ENCODE results near the gene SMO.
"Not testable (repeated sequence)": the region's sequence is repeated elsewhere in the genome, so short reads cannot be mapped to it uniquely, and the experiment has no call there.

The SMO gene

GRCh38 chr7:129173861-129174260 lies 14.6 kb upstream of the SMO start:
- not testable (repeated sequence) for H3K9me3 ChIP-seq (ENCODE audit: control insufficient read depth, low read depth, low read length); H3K27me3 ChIP-seq (ENCODE audit: control insufficient read depth, insufficient read depth, low read length); H3K27ac ChIP-seq (ENCODE audit: low read length); H3K9ac ChIP-seq (ENCODE audit: low read length); H3K36me3 ChIP-seq (ENCODE audit: control insufficient read depth, low read depth, low read length); H3K4me3 ChIP-seq (ENCODE audit: low read length)
- H3K4me1 ChIP-seq (ENCODE audit: control insufficient read depth, low read depth, low read length) = peaks cover 16% of the 10 kb centered on the region

GRCh38 chr7:129176916-129177710 lies 11.3 kb upstream of the SMO start:
- no peak overlapping the region for H3K4me3 ChIP-seq (ENCODE audit: low read length)
- no peaks in the 10 kb centered on the region for H3K4me1 ChIP-seq (ENCODE audit: control insufficient read depth, low read depth, low read length)
- no peaks in the 10 kb centered on the region for H3K27me3 ChIP-seq (ENCODE audit: control insufficient read depth, insufficient read depth, low read length)
- H3K36me3 ChIP-seq (ENCODE audit: control insufficient read depth, low read depth, low read length) = no peaks in the 10 kb centered on the region
- H3K9ac ChIP-seq (ENCODE audit: low read length) = no peak overlapping the region
- no peak overlapping the region for H3K27ac ChIP-seq (ENCODE audit: low read length)
- H3K9me3 ChIP-seq (ENCODE audit: control insufficient read depth, low read depth, low read length) = no peaks in the 10 kb centered on the region

- H3K9ac ChIP-seq (ENCODE audit: low read length) = no peak overlapping the region
- H3K36me3 ChIP-seq (ENCODE audit: control insufficient read depth, low read depth, low read length) = no peaks in the 10 kb centered on the region
- H3K4me3 ChIP-seq (ENCODE audit: low read length) = no peak overlapping the region
- peaks cover 21% of the 10 kb centered on the region for H3K27me3 ChIP-seq (ENCODE audit: control insufficient read depth, insufficient read depth, low read length)
- no peak overlapping the region for H3K27ac ChIP-seq (ENCODE audit: low read length)
- H3K9me3 ChIP-seq (ENCODE audit: control insufficient read depth, low read depth, low read length) = no peaks in the 10 kb centered on the region
- peaks cover 8% of the 10 kb centered on the region for H3K4me1 ChIP-seq (ENCODE audit: control insufficient read depth, low read depth, low read length)
These were observed 3.3 kb upstream of the SMO start for GRCh38 chr7:129184981-129185670.

GRCh38 chr7:129186749-129187260 lies 1.6 kb upstream of the SMO start:
- Histone ChIP-seq H3K27ac (ENCODE audit: low read length) (no peak overlapping the region), H3K9me3 (ENCODE audit: control insufficient read depth, low read depth, low read length) (no peaks in the 10 kb centered on the region), H3K9ac (ENCODE audit: low read length) (no peak overlapping the region), H3K27me3 (ENCODE audit: control insufficient read depth, insufficient read depth, low read length) (peaks cover 22% of the 10 kb centered on the region), H3K4me1 (ENCODE audit: control insufficient read depth, low read depth, low read length) (peaks cover 12% of the 10 kb centered on the region), H3K4me3 (ENCODE audit: low read length) (no peak overlapping the region), H3K36me3 (ENCODE audit: control insufficient read depth, low read depth, low read length) (no peaks in the 10 kb centered on the region)

- Histone ChIP-seq H3K4me1 (ENCODE audit: control insufficient read depth, low read depth, low read length) (peaks cover 12% of the 10 kb centered on the region), H3K9me3 (ENCODE audit: control insufficient read depth, low read depth, low read length) (no peaks in the 10 kb centered on the region), H3K27ac (ENCODE audit: low read length) (no peak overlapping the region), H3K36me3 (ENCODE audit: control insufficient read depth, low read depth, low read length) (no peaks in the 10 kb centered on the region), H3K4me3 (ENCODE audit: low read length) (peak overlapping the region; percentile 85), H3K9ac (ENCODE audit: low read length) (peak overlapping the region; percentile 89), H3K27me3 (ENCODE audit: control insufficient read depth, insufficient read depth, low read length) (peaks cover 22% of the 10 kb centered on the region)
These were observed 607 bp upstream of the SMO start for GRCh38 chr7:129187681-129188371.

- Histone ChIP-seq H3K27ac (ENCODE audit: low read length) (peak overlapping the region; percentile 13), H3K36me3 (ENCODE audit: control insufficient read depth, low read depth, low read length) (no peaks in the 10 kb centered on the region)
These were observed 643 bp downstream of the SMO start for GRCh38 chr7:129188892-129189660.

GRCh38 chr7:129189661-129190310 lies 1.4 kb downstream of the SMO start:
- Histone ChIP-seq H3K36me3 (ENCODE audit: control insufficient read depth, low read depth, low read length) (no peaks in the 10 kb centered on the region), H3K27ac (ENCODE audit: low read length) (no peak overlapping the region), H3K9me3 (ENCODE audit: control insufficient read depth, low read depth, low read length) (no peaks in the 10 kb centered on the region), H3K4me3 (ENCODE audit: low read length) (peak overlapping the region; percentile 85), H3K9ac (ENCODE audit: low read length) (peak overlapping the region; percentile 89), H3K27me3 (ENCODE audit: control insufficient read depth, insufficient read depth, low read length) (peaks cover 22% of the 10 kb centered on the region), H3K4me1 (ENCODE audit: control insufficient read depth, low read depth, low read length) (peaks cover 12% of the 10 kb centered on the region)

More at GRCh38 chr7:129188892-129189660, 643 bp downstream of the SMO start:
- Histone ChIP-seq H3K4me3 (ENCODE audit: low read length) (peak overlapping the region; percentile 85), H3K27me3 (ENCODE audit: control insufficient read depth, insufficient read depth, low read length) (peaks cover 22% of the 10 kb centered on the region), H3K9ac (ENCODE audit: low read length) (peak overlapping the region; percentile 89), H3K9me3 (ENCODE audit: control insufficient read depth, low read depth, low read length) (no peaks in the 10 kb centered on the region), H3K4me1 (ENCODE audit: control insufficient read depth, low read depth, low read length) (peaks cover 12% of the 10 kb centered on the region)

GRCh38 chr7:129191272-129191671 lies 2.8 kb downstream of the SMO start:
- H3K27me3 ChIP-seq (ENCODE audit: control insufficient read depth, insufficient read depth, low read length) = peaks cover 22% of the 10 kb centered on the region
- no peak overlapping the region for H3K9ac ChIP-seq (ENCODE audit: low read length)
- peaks cover 12% of the 10 kb centered on the region for H3K4me1 ChIP-seq (ENCODE audit: control insufficient read depth, low read depth, low read length)
- H3K9me3 ChIP-seq (ENCODE audit: control insufficient read depth, low read depth, low read length) = no peaks in the 10 kb centered on the region
- H3K4me3 ChIP-seq (ENCODE audit: low read length) = no peak overlapping the region
- no peaks in the 10 kb centered on the region for H3K36me3 ChIP-seq (ENCODE audit: control insufficient read depth, low read depth, low read length)
- H3K27ac ChIP-seq (ENCODE audit: low read length) = no peak overlapping the region

- peaks cover 6% of the 10 kb centered on the region for H3K4me1 ChIP-seq (ENCODE audit: control insufficient read depth, low read depth, low read length)
- H3K4me3 ChIP-seq (ENCODE audit: low read length) = no peak overlapping the region
- no peak overlapping the region for H3K9ac ChIP-seq (ENCODE audit: low read length)
- peaks cover 6% of the 10 kb centered on the region for H3K27me3 ChIP-seq (ENCODE audit: control insufficient read depth, insufficient read depth, low read length)
- peaks cover 6% of the 10 kb centered on the region for H3K36me3 ChIP-seq (ENCODE audit: control insufficient read depth, low read depth, low read length)
- no peaks in the 10 kb centered on the region for H3K9me3 ChIP-seq (ENCODE audit: control insufficient read depth, low read depth, low read length)
- no peak overlapping the region for H3K27ac ChIP-seq (ENCODE audit: low read length)
These were observed 5.5 kb downstream of the SMO start for GRCh38 chr7:129193892-129194291.

GRCh38 chr7:129197771-129198170 lies 9.3 kb downstream of the SMO start:
- H3K4me3 ChIP-seq (ENCODE audit: low read length) = no peak overlapping the region
- no peaks in the 10 kb centered on the region for H3K9me3 ChIP-seq (ENCODE audit: control insufficient read depth, low read depth, low read length)
- no peak overlapping the region for H3K27ac ChIP-seq (ENCODE audit: low read length)
- H3K27me3 ChIP-seq (ENCODE audit: control insufficient read depth, insufficient read depth, low read length) = no peaks in the 10 kb centered on the region
- H3K36me3 ChIP-seq (ENCODE audit: control insufficient read depth, low read depth, low read length) = peaks cover 6% of the 10 kb centered on the region
- no peaks in the 10 kb centered on the region for H3K4me1 ChIP-seq (ENCODE audit: control insufficient read depth, low read depth, low read length)
- H3K9ac ChIP-seq (ENCODE audit: low read length) = no peak overlapping the region
